Esophagus squamous epithelium (tissue), 4 donors: Measurements from ENCODE around the gene TPSB2.
"Not testable (repeated sequence)": the region's sequence is repeated elsewhere in the genome, so short reads cannot be mapped to it uniquely, and the experiment has no call there.

Experiments used
- POLR2A ChIP-seq, 4 donors: fragments of 450-650 bp; IDR thresholded peaks; one replicate each; pipeline ENCODE4 v1.6.1; 2017; ENCODE audit warnings: antibody characterized with exemption in 4 of 4, mild to moderate bottlenecking in 4 of 4, moderate library complexity in 3 of 4
- TF ChIP-seq, protein P1 (sequence below), 6 experiments: fragments of 450-650 bp in 4 of 6; fragments of 200-600 bp in 2 of 6; sonication (generic) in 2 of 6; IDR thresholded peaks; one replicate each; pipeline ENCODE4 v1.5.1; 2016 to 2019; ENCODE audit warnings: antibody characterized with exemption in 6 of 6, mild to moderate bottlenecking in 4 of 6, moderate library complexity in 4 of 6

DNA sequence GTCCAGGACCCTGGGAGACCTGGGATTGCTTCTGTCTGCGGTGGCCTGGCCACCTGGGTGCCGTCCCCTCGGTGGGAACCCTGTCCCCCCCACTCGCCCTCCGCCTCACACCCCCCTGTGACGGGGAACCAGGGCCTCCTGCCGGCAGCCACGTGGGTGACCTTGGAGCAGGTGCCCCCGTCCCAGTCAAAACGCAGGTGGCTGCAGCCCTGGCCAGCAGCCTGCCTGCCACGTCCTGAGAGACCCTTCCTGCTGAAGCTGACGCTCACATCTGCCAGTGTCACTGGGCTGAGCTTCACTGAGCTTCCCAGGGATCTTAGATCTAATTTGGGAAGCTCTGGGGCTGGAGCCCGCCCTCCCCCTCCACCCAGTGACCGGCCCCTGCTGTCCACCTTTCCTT lies 3.3 kb downstream of the TPSB2 start:
- not testable (repeated sequence) for TF ChIP-seq POLR2A (IDR thresholded peaks at IDR 0.05)
- TF ChIP-seq, protein P1, sequence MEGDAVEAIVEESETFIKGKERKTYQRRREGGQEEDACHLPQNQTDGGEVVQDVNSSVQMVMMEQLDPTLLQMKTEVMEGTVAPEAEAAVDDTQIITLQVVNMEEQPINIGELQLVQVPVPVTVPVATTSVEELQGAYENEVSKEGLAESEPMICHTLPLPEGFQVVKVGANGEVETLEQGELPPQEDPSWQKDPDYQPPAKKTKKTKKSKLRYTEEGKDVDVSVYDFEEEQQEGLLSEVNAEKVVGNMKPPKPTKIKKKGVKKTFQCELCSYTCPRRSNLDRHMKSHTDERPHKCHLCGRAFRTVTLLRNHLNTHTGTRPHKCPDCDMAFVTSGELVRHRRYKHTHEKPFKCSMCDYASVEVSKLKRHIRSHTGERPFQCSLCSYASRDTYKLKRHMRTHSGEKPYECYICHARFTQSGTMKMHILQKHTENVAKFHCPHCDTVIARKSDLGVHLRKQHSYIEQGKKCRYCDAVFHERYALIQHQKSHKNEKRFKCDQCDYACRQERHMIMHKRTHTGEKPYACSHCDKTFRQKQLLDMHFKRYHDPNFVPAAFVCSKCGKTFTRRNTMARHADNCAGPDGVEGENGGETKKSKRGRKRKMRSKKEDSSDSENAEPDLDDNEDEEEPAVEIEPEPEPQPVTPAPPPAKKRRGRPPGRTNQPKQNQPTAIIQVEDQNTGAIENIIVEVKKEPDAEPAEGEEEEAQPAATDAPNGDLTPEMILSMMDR (IDR thresholded peaks at IDR 0.05): not testable (repeated sequence)
